Pancreas (tissue), 10 donors: Measurements from ENCODE around the gene GRAP. TPM values are rescaled to one million over a fixed set of nuclear protein-coding genes. Genes with fewer than 3 reads are reported as not detected.

Experiments
- ATAC-seq, 4 donors: fragments of 200-7000 bp; cut with Tn5 transposase; one replicate each; pipeline versions ENCODE4 v1.8.0 to v1.9.1; 2020; ENCODE audit warnings: mild to moderate bottlenecking in 4 of 4, moderate library complexity in 4 of 4
- DNase-seq, 6 donors: peaks; one replicate each; pipeline ENCODE4 v3.0.0-alpha.2; 2020
- FAIRE-seq: peaks from 2 replicates; lab custom pipeline; 2012; peaks lifted over from hg19 to GRCh38; lab: Jason Lieb, UNC
- H3K27ac ChIP-seq, 4 donors: fragments of 200-600 bp; sonication (generic); 1 replicate in 3 of 4; 2 replicates in 1 of 4; pipeline versions ENCODE4 v1.5.0 to v1.8.0; 2020
- H3K27me3 ChIP-seq, 4 donors: fragments of 200-600 bp; one replicate each; pipeline ENCODE4 v1.8.0; 2021
- H3K36me3 ChIP-seq, 3 donors: fragments of 200-600 bp; sonication (generic) in 1 of 3; one replicate each; pipeline versions ENCODE4 v1.5.0 to v1.8.0; 2020 to 2021
- H3K4me1 ChIP-seq, 3 donors: fragments of 200-600 bp; one replicate each; pipeline ENCODE4 v1.8.0; 2021
- H3K4me3 ChIP-seq, 4 donors: fragments of 200-600 bp; sonication (generic) in 2 of 4; one replicate each; pipeline versions ENCODE4 v1.5.0 to v1.8.0; 2020 to 2021
- H3K9me3 ChIP-seq, 4 donors: fragments of 200-600 bp; one replicate each; pipeline ENCODE4 v1.8.0; 2021
- CTCF ChIP-seq, 4 donors: fragments of 200-600 bp; sonication (generic) in 3 of 4; IDR thresholded peaks; one replicate each; pipeline versions ENCODE4 v1.5.0 to v1.8.0; 2021; ENCODE audit warnings: antibody characterized with exemption in 4 of 4
- WGBS, 2 donors: extraction: QIAGEN DNeasy Blood & Tissue Kit; methylation state at CpG; one replicate each; pipeline ENCODE4 v1.1.7; 2013; 5-methylcytosine and 5-hydroxymethylcytosine counted together
- intact Hi-C, 3 donors: fragments of 100-400 bp; cut with DNase I; formaldehyde crosslinking; loops; one replicate each; pipeline versions ENCODE4 v1.11.1 to v1.14.2; 2022
- polyA plus RNA-seq, 2 donors: library from polyadenylated mRNA; stranded (reverse); fragments of 200-250 nt; gene quantifications; one replicate each; pipeline ENCODE4 v1.2.3, GENCODE V29; 2013
- total RNA-seq, 6 donors: library from RNA; stranded (reverse); fragmentation: NEBNext Ultra II Directional in 4 of 6; extraction: Animal tissue kit (Norgen Biotek cat#: 25700) in 4 of 6; gene quantifications; one replicate each; pipeline versions ENCODE4 v1.2.1 to v1.2.4, GENCODE V29; 2021 to 2023
- donor health status: healthy with polysubstance abuse.
- donor health status: DM: no; HTN: no; CAD: no; lungs with moderate emphysema.
- donor health status: DM: no; HTN: no; CAD: no.
- donor health status: control.
- donor health status: control.
- donor health status: Bipolar disorder and iron deficiency.
- donor health status: DM: yes; HTN: yes; CAD: no.
- donor health status: DM: no; HTN: no; CAD: no.
- donor health status: DM: no; HTN: no; CAD: no.
- donor health status: DM: yes; HTN: yes; CAD: no.

Gene GRAP
- total and polyA plus RNA-seq, 8 donors, result 0.38 to 2.3 (median 0.97) TPM

- TF ChIP-seq CTCF (IDR thresholded peaks at IDR 0.05), result no peak
- no peak for ATAC-seq
- intact Hi-C loops, result no loop called here
- no peaks in the 10 kb centered on the region for H3K4me1 ChIP-seq
- DNase-seq, result peak in 4 of 6 donors; percentile 10 to 51 (median 22)
- 76 to 80% methylated on average over 22 of the region's 22 CpGs for WGBS, 2 donors
- H3K27me3 ChIP-seq, result no peaks in the 10 kb centered on the region
- no peaks in the 10 kb centered on the region for H3K9me3 ChIP-seq
- no peak for FAIRE-seq
- H3K4me3 ChIP-seq, result no peak overlapping the region
- no peaks in the 10 kb centered on the region for H3K36me3 ChIP-seq
- H3K27ac ChIP-seq, result no peak overlapping the region
These were observed 22.4 kb downstream of the GRAP start for GRCh38 chr17:19024101-19025078.

GRCh38 chr17:19023209-19023999 lies 23.4 kb downstream of the GRAP start:
- no peak for ATAC-seq
- H3K27me3 ChIP-seq, result no peaks in the 10 kb centered on the region
- no peak for TF ChIP-seq CTCF (IDR thresholded peaks at IDR 0.05)
- H3K9me3 ChIP-seq, result no peaks in the 10 kb centered on the region
- intact Hi-C loops, result no loop called here
- no peaks in the 10 kb centered on the region for H3K4me1 ChIP-seq
- WGBS, 2 donors, result 53 to 63% methylated on average over 8 to 9 of the region's 9 CpGs
- DNase-seq, result peak in 3 of 6 donors; percentile 17 to 27 (median 24)
- H3K36me3 ChIP-seq, result no peaks in the 10 kb centered on the region
- H3K4me3 ChIP-seq, result no peak overlapping the region
- FAIRE-seq, result no peak
- H3K27ac ChIP-seq, result no peak overlapping the region

- intact Hi-C loops, result no loop called here
- no peak for FAIRE-seq
- Histone ChIP-seq H3K27me3 (no peaks in the 10 kb centered on the region), H3K4me1 (no peaks in the 10 kb centered on the region), H3K9me3 (no peaks in the 10 kb centered on the region), H3K4me3 (no peak overlapping the region), H3K36me3 (no peaks in the 10 kb centered on the region), H3K27ac (no peak overlapping the region)
- peak in 2 of 6 donors; percentile 10 to 34 for DNase-seq
- TF ChIP-seq CTCF (IDR thresholded peaks at IDR 0.05), result no peak
- WGBS, 2 donors, result 91 to 95% methylated on average over 6 of the region's 6 CpGs
- ATAC-seq, result no peak
These were observed 24.0 kb downstream of the GRAP start for GRCh38 chr17:19022747-19023146.

- ATAC-seq (no peak), DNase-seq (peak in 2 of 6 donors; percentile 4 to 35), FAIRE-seq (no peak)
- H3K36me3 ChIP-seq, result no peaks in the 10 kb centered on the region
- WGBS, 2 donors, result 84 to 85% methylated on average over 5 of the region's 5 CpGs
- intact Hi-C loops, result no loop called here
- no peak for TF ChIP-seq CTCF (IDR thresholded peaks at IDR 0.05)
- no peak overlapping the region for H3K27ac ChIP-seq
- no peaks in the 10 kb centered on the region for H3K27me3 ChIP-seq
- H3K4me3 ChIP-seq, result no peak overlapping the region
- no peaks in the 10 kb centered on the region for H3K4me1 ChIP-seq
- H3K9me3 ChIP-seq, result no peaks in the 10 kb centered on the region
These were observed 24.6 kb downstream of the GRAP start for GRCh38 chr17:19022128-19022527.
